Bronchial epithelial cell (primary cell): ENCODE data around the gene ZG16. TPM values are rescaled to one million over a fixed set of nuclear protein-coding genes. Genes with fewer than 3 reads are reported as not detected.
"Not testable (repeated sequence)": the region's sequence is repeated elsewhere in the genome, so short reads cannot be mapped to it uniquely, and the experiment has no call there.

ENCODE experiments used
- DNase-seq: peaks from one replicate; pipeline ENCODE4 v3.0.0-alpha.2; 2010; ENCODE audit warnings: low read depth
- FAIRE-seq: peaks from 2 replicates; lab custom pipeline; 2011; peaks lifted over from hg19 to GRCh38; lab: Jason Lieb, UNC
- H3K27me3 ChIP-seq: 2 replicates; pipeline ENCODE4 v1.5.1; 2011; ENCODE audit warnings: low read length; ENCODE audit not compliant: control insufficient read depth, insufficient read depth
- H3K36me3 ChIP-seq: 2 replicates; pipeline ENCODE4 v1.5.1; 2011; ENCODE audit warnings: low read length; ENCODE audit not compliant: control insufficient read depth, insufficient read depth
- H3K4me3 ChIP-seq: 2 replicates; pipeline ENCODE4 v1.5.1; 2011; ENCODE audit warnings: mild to moderate bottlenecking, low read depth, low read length, control low read depth
- total RNA-seq: library from RNA; depleted of rRNA; stranded (reverse); fragments of >200 nt; gene quantifications from 2 replicates; pipeline ENCODE4 v1.2.1, GENCODE V29; 2014
- TF ChIP-seq, protein P1 (sequence below): IDR thresholded peaks from 2 replicates; pipeline ENCODE4 v1.5.1; 2011; ENCODE audit warnings: mild to moderate bottlenecking, moderate library complexity, low read length, control low read depth, inconsistent platforms; ENCODE audit not compliant: insufficient read depth, severe bottlenecking

Gene ZG16
- total RNA-seq, 1 donor from 2014 or later, result not detected

DNA sequence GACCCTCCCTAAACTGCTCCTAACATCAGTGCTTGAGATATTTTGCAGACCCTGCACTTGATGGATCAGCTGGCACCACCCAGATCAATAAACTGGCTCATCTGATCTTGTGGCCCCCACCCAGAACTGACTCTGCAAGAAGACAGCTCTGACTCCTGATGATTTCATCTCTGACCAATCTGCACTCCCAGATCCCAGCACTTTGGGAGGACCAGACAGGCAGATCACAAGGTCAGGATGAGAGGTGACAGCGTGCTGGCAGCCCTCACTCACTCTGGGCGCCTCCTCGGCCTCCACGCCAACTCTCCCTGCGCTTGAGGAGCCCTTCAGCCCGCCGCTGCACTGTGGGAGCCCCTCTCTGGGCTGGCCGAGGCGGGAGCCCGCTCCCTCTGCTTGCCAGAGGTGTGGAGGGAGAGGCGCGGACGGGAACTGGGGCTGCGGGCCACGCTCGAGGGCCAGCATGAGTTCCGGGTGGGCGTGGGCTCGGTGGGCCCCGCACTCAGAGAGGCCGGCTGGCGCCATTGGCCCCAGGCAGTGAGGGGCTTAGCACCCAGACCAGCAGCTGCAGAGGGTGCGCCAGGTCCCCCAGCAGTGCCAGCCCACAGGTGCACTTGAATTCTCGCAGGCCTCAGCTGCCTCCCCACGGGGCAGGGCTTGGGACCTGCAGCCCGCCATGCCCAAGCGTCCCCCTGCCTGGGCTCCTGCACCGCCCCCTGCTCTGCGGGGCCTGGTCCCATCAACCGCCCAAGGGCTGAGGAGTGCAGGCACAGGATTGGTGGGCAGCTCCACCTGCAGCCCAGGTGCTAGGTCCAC, 29.9 kb upstream of the ZG16 start:
- no peaks in the 10 kb centered on the region for H3K27me3 ChIP-seq
- TF ChIP-seq, protein P1, sequence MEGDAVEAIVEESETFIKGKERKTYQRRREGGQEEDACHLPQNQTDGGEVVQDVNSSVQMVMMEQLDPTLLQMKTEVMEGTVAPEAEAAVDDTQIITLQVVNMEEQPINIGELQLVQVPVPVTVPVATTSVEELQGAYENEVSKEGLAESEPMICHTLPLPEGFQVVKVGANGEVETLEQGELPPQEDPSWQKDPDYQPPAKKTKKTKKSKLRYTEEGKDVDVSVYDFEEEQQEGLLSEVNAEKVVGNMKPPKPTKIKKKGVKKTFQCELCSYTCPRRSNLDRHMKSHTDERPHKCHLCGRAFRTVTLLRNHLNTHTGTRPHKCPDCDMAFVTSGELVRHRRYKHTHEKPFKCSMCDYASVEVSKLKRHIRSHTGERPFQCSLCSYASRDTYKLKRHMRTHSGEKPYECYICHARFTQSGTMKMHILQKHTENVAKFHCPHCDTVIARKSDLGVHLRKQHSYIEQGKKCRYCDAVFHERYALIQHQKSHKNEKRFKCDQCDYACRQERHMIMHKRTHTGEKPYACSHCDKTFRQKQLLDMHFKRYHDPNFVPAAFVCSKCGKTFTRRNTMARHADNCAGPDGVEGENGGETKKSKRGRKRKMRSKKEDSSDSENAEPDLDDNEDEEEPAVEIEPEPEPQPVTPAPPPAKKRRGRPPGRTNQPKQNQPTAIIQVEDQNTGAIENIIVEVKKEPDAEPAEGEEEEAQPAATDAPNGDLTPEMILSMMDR, result no peak
- DNase-seq (no peak), FAIRE-seq (no peak)
- H3K36me3 ChIP-seq, result no peaks in the 10 kb centered on the region
- H3K4me3 ChIP-seq, result no peak overlapping the region

DNA sequence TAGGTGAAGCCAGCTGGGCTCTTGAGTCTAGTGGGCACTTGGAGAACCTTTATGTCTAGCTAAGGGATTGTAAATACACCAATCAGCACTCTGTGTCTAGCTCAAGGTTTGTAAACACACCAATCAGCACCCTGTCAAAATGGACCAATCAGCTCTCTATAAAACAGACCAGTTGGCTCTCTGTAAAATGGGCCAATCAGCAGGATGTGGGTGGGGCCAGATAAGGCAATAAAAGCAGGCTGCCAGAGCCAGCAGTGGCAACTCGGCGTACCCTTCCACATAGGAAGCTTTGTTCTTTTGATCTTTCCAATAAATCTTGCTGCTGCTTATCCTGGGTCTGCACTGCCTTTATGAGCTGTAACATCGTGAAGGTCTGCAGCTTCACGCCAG, 29.3 kb upstream of the ZG16 start:
- not testable (repeated sequence) for FAIRE-seq, H3K27me3 ChIP-seq, H3K4me3 ChIP-seq, DNase-seq, H3K36me3 ChIP-seq

DNA sequence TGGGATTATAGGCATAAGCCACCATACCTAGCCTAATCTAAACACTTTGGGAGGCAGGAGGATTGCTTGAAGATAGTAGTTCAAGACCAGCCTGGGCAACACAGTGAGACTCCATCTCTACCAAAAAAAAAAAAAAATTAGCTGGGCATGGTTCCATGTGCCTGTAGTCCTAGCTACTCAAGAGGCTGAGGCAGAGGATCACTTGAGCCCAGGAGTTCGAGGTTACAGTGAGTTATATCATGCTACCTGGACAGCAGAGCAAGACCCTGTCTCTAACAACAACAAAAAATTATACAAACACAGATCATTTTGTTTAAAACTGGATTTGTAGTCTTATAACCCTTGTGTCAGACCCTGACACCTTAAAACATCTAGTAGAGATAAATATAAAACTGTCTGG, 24.5 kb upstream of the ZG16 start:
- TF ChIP-seq, protein P1, result no peak
- no peak for FAIRE-seq
- DNase-seq, result no peak
- no peaks in the 10 kb centered on the region for H3K27me3 ChIP-seq
- H3K4me3 ChIP-seq, result no peak overlapping the region
- H3K36me3 ChIP-seq, result no peaks in the 10 kb centered on the region

- no peak overlapping the region for H3K4me3 ChIP-seq
- H3K36me3 ChIP-seq, result no peaks in the 10 kb centered on the region
- TF ChIP-seq, protein P1, result no peak
- FAIRE-seq (no peak), DNase-seq (no peak)
- no peaks in the 10 kb centered on the region for H3K27me3 ChIP-seq
These were observed 21.4 kb upstream of the ZG16 start for GRCh38 chr16:29756654-29757053.

DNA sequence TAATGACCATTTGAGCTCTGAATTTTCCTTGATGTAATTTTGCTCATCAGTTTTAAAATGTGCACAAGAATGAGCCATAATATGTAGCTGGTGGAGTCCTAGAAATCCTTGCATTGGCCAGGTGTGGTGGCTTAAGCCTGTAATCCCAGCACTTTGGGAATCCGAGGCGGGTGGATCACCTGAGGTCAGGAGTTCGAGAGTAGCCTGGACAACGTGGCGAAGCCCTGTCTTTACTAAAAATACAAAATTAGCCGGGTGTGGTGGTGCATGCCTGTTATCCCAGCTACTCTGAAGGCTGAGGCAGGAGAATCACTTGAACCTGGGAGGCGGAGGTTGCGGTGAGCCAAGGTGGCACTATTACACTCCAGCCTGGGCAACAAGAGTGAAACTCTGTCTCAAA, 21.0 kb upstream of the ZG16 start:
- H3K27me3 ChIP-seq, DNase-seq, H3K4me3 ChIP-seq, FAIRE-seq, H3K36me3 ChIP-seq: not testable (repeated sequence)

DNA sequence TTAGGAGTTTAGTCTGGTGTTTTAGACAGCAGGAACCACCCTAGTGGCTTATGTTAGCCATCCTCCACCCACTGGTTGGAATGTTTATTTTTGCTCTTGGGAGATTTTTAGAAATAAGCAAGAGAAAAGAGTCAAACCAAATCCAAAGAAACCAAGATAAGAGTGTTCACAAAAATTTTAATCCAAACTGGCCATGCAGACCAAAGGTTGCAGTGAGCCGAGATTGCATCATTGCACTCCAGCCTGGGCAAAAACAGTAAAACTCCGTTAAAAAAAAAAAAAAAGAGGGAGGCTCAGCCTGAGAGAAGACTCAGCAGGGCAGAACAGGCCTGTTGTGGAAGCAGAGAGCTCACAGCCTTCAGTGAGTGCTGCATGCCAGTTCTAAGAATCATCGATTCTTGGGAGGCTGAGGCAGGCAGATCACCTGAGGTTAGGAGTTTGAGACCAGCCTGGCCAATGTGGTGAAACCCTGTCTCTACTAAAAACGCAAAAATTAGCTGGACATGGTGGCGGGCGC, 20.0 kb upstream of the ZG16 start:
- no peaks in the 10 kb centered on the region for H3K27me3 ChIP-seq
- H3K36me3 ChIP-seq, result no peaks in the 10 kb centered on the region
- TF ChIP-seq, protein P1, result no peak
- no peak for DNase-seq
- H3K4me3 ChIP-seq, result no peak overlapping the region
- FAIRE-seq, result no peak
